B cell (primary cell): ENCODE measurements around the gene MYCBP2. TPM values are rescaled to one million over a fixed set of nuclear protein-coding genes. Genes with fewer than 3 reads are reported as not detected.

Source experiments
- ATAC-seq: fragments of 200-7000 bp; cut with Tn5 transposase; one replicate; pipeline ENCODE4 v1.10.0; 2021; ENCODE audit warnings: low read depth, mild to moderate bottlenecking, moderate number of reproducible peaks, moderate library complexity
- CTCF ChIA-PET: fragments of 350-600 bp; sonication (Branson Sonifier 250); formaldehyde crosslinking; loops from one replicate; lab custom pipeline; 2021; ENCODE audit warnings: antibody characterized with exemption, inconsistent platforms; lab: Charles Lee
- POLR2A ChIA-PET: fragments of 350-600 bp; sonication (Branson Sonifier 250); formaldehyde crosslinking; loops from one replicate; lab custom pipeline; 2021; ENCODE audit warnings: antibody characterized with exemption; lab: Charles Lee
- DNase-seq: peaks from one replicate; pipeline ENCODE4 v3.0.0; 2013
- H2AFZ ChIP-seq: 2 replicates; pipeline ENCODE4 v1.6.1; 2012; ENCODE audit warnings: mild to moderate bottlenecking, low read depth, low read length; ENCODE audit not compliant: insufficient read depth, poor library complexity, severe bottlenecking
- H3K27ac ChIP-seq, 2 donors: 1 replicate in 1 of 2; 2 replicates in 1 of 2; pipeline ENCODE4 v1.5.1; 2012 to 2013; ENCODE audit warnings: low read length in 2 of 2, mild to moderate bottlenecking in 2 of 2, moderate library complexity in 1 of 2
- H3K27me3 ChIP-seq, 4 experiments: fragments of 200-600 bp in 1 of 4; sonication (generic) in 1 of 4; replicated peaks in 1 of 4; 1 replicate in 2 of 4; 2 replicates in 2 of 4; pipeline versions ENCODE4 v1.6.1 to v1.7.0; 2013 to 2016; ENCODE audit warnings: low read length in 3 of 4, mild to moderate bottlenecking in 2 of 4, mixed read lengths in 1 of 4, moderate library complexity in 1 of 4; ENCODE audit not compliant: insufficient read depth in 4 of 4, control insufficient read depth in 3 of 4; ENCODE audit errors: control extremely low read depth in 1 of 4
- H3K36me3 ChIP-seq, 2 experiments: replicated peaks in 1 of 2; 1 replicate in 1 of 2; 2 replicates in 1 of 2; pipeline versions ENCODE4 v1.6.1 to v1.7.1; 2013; ENCODE audit warnings: low read length in 1 of 2; ENCODE audit not compliant: insufficient read depth in 2 of 2, control insufficient read depth in 1 of 2; ENCODE audit errors: control extremely low read depth in 1 of 2, extremely low read depth in 1 of 2
- H3K4me1 ChIP-seq, 2 donors: fragments of 200-600 bp in 1 of 2; sonication (generic) in 1 of 2; 1 replicate in 1 of 2; 2 replicates in 1 of 2; pipeline versions ENCODE4 v1.5.1 to v1.6.1; 2013 to 2017; ENCODE audit warnings: low read length in 2 of 2; ENCODE audit not compliant: control insufficient read depth in 2 of 2, insufficient read depth in 2 of 2
- H3K4me2 ChIP-seq: replicated peaks from 2 replicates; pipeline ENCODE3; 2012; ENCODE audit warnings: mild to moderate bottlenecking, low read depth, low read length; ENCODE audit not compliant: poor library complexity, severe bottlenecking
- H3K4me3 ChIP-seq, 5 experiments: fragments of 200-600 bp in 1 of 5; sonication (generic) in 1 of 5; 1 replicate in 3 of 5; 2 replicates in 2 of 5; pipeline versions ENCODE4 v1.5.1 to v1.7.0; 2011 to 2016; ENCODE audit warnings: low read length in 4 of 5, mild to moderate bottlenecking in 4 of 5, low read depth in 2 of 5, control low read depth in 1 of 5, moderate library complexity in 1 of 5; ENCODE audit not compliant: insufficient read depth in 1 of 5; ENCODE audit errors: control extremely low read depth in 1 of 5, extremely low read depth in 1 of 5
- H3K79me2 ChIP-seq: fragments of 200-600 bp; sonication (generic); one replicate; pipeline ENCODE4 v1.6.0; 2016; ENCODE audit warnings: low read length; ENCODE audit not compliant: control insufficient read depth, insufficient read depth
- H3K9ac ChIP-seq: fragments of 200-600 bp; sonication (generic); 2 replicates; pipeline ENCODE4 v1.6.1; 2017; ENCODE audit warnings: mild to moderate bottlenecking, low read length, moderate library complexity
- H3K9me3 ChIP-seq, 3 donors: one replicate each; pipeline versions ENCODE4 v1.6.1 to v1.7.1; 2013; ENCODE audit warnings: low read length in 2 of 3; ENCODE audit not compliant: control insufficient read depth in 2 of 3, insufficient read depth in 1 of 3; ENCODE audit errors: control extremely low read depth in 1 of 3
- H4K20me1 ChIP-seq: 2 replicates; pipeline ENCODE4 v1.6.0; 2012; ENCODE audit warnings: mild to moderate bottlenecking, low read length; ENCODE audit not compliant: insufficient read depth, control insufficient read depth, poor library complexity, severe bottlenecking
- H3K27ac Mint-ChIP-seq: one replicate; pipeline ENCODE4 v1.8.0; 2021; ENCODE audit warnings: mixed read lengths
- H3K27me3 Mint-ChIP-seq: one replicate; pipeline ENCODE4 v1.8.0; 2021; ENCODE audit warnings: mixed read lengths
- H3K4me1 Mint-ChIP-seq: one replicate; pipeline ENCODE4 v1.8.0; 2021; ENCODE audit warnings: mixed read lengths
- H3K4me3 Mint-ChIP-seq: one replicate; pipeline ENCODE4 v1.8.0; 2021; ENCODE audit warnings: mixed read lengths
- H3K9me3 Mint-ChIP-seq: one replicate; pipeline ENCODE4 v1.8.0; 2022; ENCODE audit warnings: mixed read lengths; ENCODE audit not compliant: insufficient read depth
- CTCF ChIP-seq: fragments of 200-600 bp; IDR thresholded peaks from one replicate; pipeline ENCODE4 v1.8.0; 2022; ENCODE audit warnings: antibody characterized with exemption, mild to moderate bottlenecking
- EZH2 ChIP-seq: IDR thresholded peaks from 2 replicates; pipeline ENCODE4 v1.6.1; 2012; ENCODE audit warnings: borderline replicate concordance, low read depth, mild to moderate bottlenecking, moderate library complexity, low read length; ENCODE audit not compliant: insufficient read depth, poor library complexity, severe bottlenecking
- WGBS: methylation state at CpG from one replicate; pipeline ENCODE4 v1.1.5; 2013; ENCODE audit warnings: missing lambda C conversion rate; ENCODE audit not compliant: insufficient coverage; 5-methylcytosine and 5-hydroxymethylcytosine counted together
- intact Hi-C: fragments of 100-400 bp; cut with micrococcal nuclease; formaldehyde crosslinking; loops from one replicate; pipeline ENCODE4 v1.10.0; 2022
- polyA plus RNA-seq: library from polyadenylated mRNA; depleted of rRNA; stranded (reverse); fragments of >200 nt; gene quantifications from 2 replicates; pipeline ENCODE4 v1.2.3, GENCODE V29; 2012
- total RNA-seq, 2 donors: library from RNA; stranded (reverse); fragments of 120-200 nt in 1 of 2; gene quantifications; 1 replicate in 1 of 2; 2 replicates in 1 of 2; pipeline versions ENCODE4 v1.2.3 to v1.2.4, GENCODE V29; 2013 to 2022

The MYCBP2 gene
- total and polyA plus RNA-seq, 2 donors (not counting 1 experiment from before 2014, with no cell fraction given), result 84.0 to 237 TPM

DNA sequence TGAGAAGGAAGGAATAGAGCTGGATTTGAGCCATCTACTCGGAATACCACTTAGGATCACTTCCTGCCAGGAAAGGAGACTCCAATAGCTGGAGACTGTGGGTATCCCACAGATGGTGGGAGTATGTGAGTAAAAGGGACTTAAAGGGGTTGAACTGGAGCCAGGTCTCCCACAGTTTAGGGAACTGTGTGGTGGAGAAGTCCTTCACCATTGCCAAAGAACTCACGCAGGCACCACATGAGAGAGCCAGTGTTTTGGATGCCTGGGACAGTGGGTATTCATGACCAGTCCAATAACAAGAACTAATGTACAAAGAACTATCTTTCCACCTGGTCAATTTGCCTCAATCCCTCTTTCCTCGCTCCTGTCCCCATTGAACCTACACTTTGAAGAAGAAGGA is 24.4 kb upstream of the MYCBP2 start:
- Mint-ChIP-seq H3K4me3 (no peak overlapping the region), H3K27ac (no peak overlapping the region), H3K27me3 (no peaks in the 10 kb centered on the region), H3K9me3 (no peaks in the 10 kb centered on the region), H3K4me1 (peaks cover 22% of the 10 kb centered on the region)
- Histone ChIP-seq H3K9ac (no peak overlapping the region), H3K27me3 (no peaks in the 10 kb centered on the region), H3K27ac (no peak overlapping the region), H3K36me3 (no peaks in the 10 kb centered on the region), H3K9me3 (peaks cover 0 to 4% (median 0%) of the 10 kb centered on the region in 3 donors), H4K20me1 (no peaks in the 10 kb centered on the region), H2AFZ (no peak overlapping the region), H3K4me2 (no peak overlapping the region), H3K79me2 (no peaks in the 10 kb centered on the region), H3K4me1 (peaks cover 14 to 15% of the 10 kb centered on the region in 2 donors), H3K4me3 (no peak overlapping the region)
- ChIA-PET POLR2A (no interaction called here), CTCF (interaction anchor here (0.9 kb wide), 1 partner anchor 12 kb away, joined by 3 read pairs; no protein-coding TSS in a partner anchor)
- WGBS, result 100% methylated on average over 1 of the region's 3 CpGs
- intact Hi-C loops, result no loop called here
- DNase-seq (no peak), ATAC-seq (no peak)
- TF ChIP-seq EZH2 (no peak), CTCF (no peak)

- POLR2A ChIA-PET, result interaction anchor here (0.6 to 1.0 kb wide), 2 partner anchors 15 to 65 kb away, joined by 4 to 6 read pairs; no protein-coding TSS in a partner anchor
- no peak overlapping the region for H3K4me3 Mint-ChIP-seq
- intact Hi-C loops, result no loop called here
- Histone ChIP-seq H3K27ac (no peak overlapping the region), H3K79me2 (no peaks in the 10 kb centered on the region), H3K4me1 (peaks cover 15 to 19% of the 10 kb centered on the region in 2 donors), H3K36me3 (no peaks in the 10 kb centered on the region), H3K4me3 (no peak overlapping the region), H3K9ac (no peak overlapping the region), H3K4me2 (no peak overlapping the region), H3K27me3 (no peaks in the 10 kb centered on the region), H3K9me3 (peaks cover 0 to 4% (median 0%) of the 10 kb centered on the region in 3 donors), H2AFZ (no peak overlapping the region), H4K20me1 (no peaks in the 10 kb centered on the region)
- DNase-seq (no peak), ATAC-seq (no peak)
- no CpG with 5 or more reads among the region's 1 CpG for WGBS
- H3K9me3 Mint-ChIP-seq, result no peaks in the 10 kb centered on the region
- no peaks in the 10 kb centered on the region for H3K27me3 Mint-ChIP-seq
- H3K27ac Mint-ChIP-seq, result no peak overlapping the region
- TF ChIP-seq EZH2 (no peak), CTCF (no peak)
- peaks cover 26% of the 10 kb centered on the region for H3K4me1 Mint-ChIP-seq
- CTCF ChIA-PET, result interaction anchor here (0.6 kb wide), 1 partner anchor 154 kb away, joined by 3 read pairs; no protein-coding TSS in a partner anchor
Observed at GRCh38 chr13:77350811-77351210, 23.9 kb upstream of the MYCBP2 start.
